MM.1S (cell line): ENCODE results near the gene TEX36.
"Not testable (repeated sequence)": the region's sequence is repeated elsewhere in the genome, so short reads cannot be mapped to it uniquely, and the experiment has no call there.

Source experiments
- DNase-seq: peaks from one replicate; pipeline ENCODE4 v3.0.0-alpha.2; 2015
- H2AFZ ChIP-seq: fragments of 300-600 bp; sonication (generic); 2 replicates; pipeline ENCODE4 v1.6.0; 2016; ENCODE audit warnings: antibody characterized with exemption, low read length
- H3F3A ChIP-seq: fragments of 300-600 bp; sonication (generic); 2 replicates; pipeline ENCODE4 v1.6.1; 2016; ENCODE audit warnings: mild to moderate bottlenecking, antibody characterized with exemption, low read length, moderate library complexity, mixed read lengths; ENCODE audit not compliant: insufficient read depth
- H3K27ac ChIP-seq: fragments of 300-600 bp; sonication (generic); 2 replicates; pipeline ENCODE4 v1.5.1; 2016; ENCODE audit warnings: mild to moderate bottlenecking, low read length
- H3K27me3 ChIP-seq: fragments of 300-600 bp; sonication (generic); replicated peaks from 2 replicates; pipeline ENCODE4 v1.6.0; 2016; ENCODE audit warnings: low read length; ENCODE audit not compliant: insufficient read depth
- H3K36me3 ChIP-seq: fragments of 300-600 bp; sonication (generic); replicated peaks from 2 replicates; pipeline ENCODE4 v1.6.1; 2016; ENCODE audit warnings: mild to moderate bottlenecking, low read length, mixed read lengths; ENCODE audit not compliant: insufficient read depth
- H3K4me1 ChIP-seq: fragments of 300-600 bp; sonication (generic); 2 replicates; pipeline ENCODE4 v1.6.1; 2016; ENCODE audit warnings: low read length, mixed read lengths
- H3K4me2 ChIP-seq: fragments of 300-600 bp; sonication (generic); 2 replicates; pipeline ENCODE4 v1.6.0; 2016; ENCODE audit warnings: low read depth, low read length
- H3K4me3 ChIP-seq: fragments of 300-600 bp; sonication (generic); 2 replicates; pipeline ENCODE4 v1.5.1; 2016; ENCODE audit warnings: low read length, mixed read lengths
- H3K79me2 ChIP-seq: fragments of 300-600 bp; sonication (generic); 2 replicates; pipeline ENCODE4 v1.6.1; 2016; ENCODE audit warnings: mixed run types, low read length, mixed read lengths
- H3K9ac ChIP-seq: fragments of 300-600 bp; sonication (generic); 2 replicates; pipeline ENCODE4 v1.6.1; 2016; ENCODE audit warnings: low read length, mixed read lengths
- H3K9me2 ChIP-seq: fragments of 300-600 bp; sonication (generic); replicated peaks from 2 replicates; pipeline ENCODE4 v1.6.1; 2016; ENCODE audit warnings: mild to moderate bottlenecking, low read length, mixed read lengths; ENCODE audit not compliant: insufficient read depth
- H3K9me3 ChIP-seq: fragments of 300-600 bp; sonication (generic); replicated peaks from 2 replicates; pipeline ENCODE4 v1.6.1; 2016; ENCODE audit warnings: mild to moderate bottlenecking, low read length, mixed read lengths; ENCODE audit not compliant: insufficient read depth
- H4K20me1 ChIP-seq: fragments of 300-600 bp; sonication (generic); 2 replicates; pipeline ENCODE4 v1.6.1; 2016; ENCODE audit warnings: mild to moderate bottlenecking, low read length, moderate library complexity, mixed read lengths; ENCODE audit not compliant: insufficient read depth
- EZH2 ChIP-seq: fragments of 300-600 bp; sonication (generic); optimal IDR thresholded peaks from 2 replicates; pipeline ENCODE3; 2017; ENCODE audit warnings: low read depth, mild to moderate bottlenecking, antibody characterized with exemption, low read length, mixed read lengths
- EZH2phosphoT487 ChIP-seq: fragments of 300-600 bp; sonication (generic); IDR thresholded peaks from 2 replicates; pipeline ENCODE4 v1.6.1; 2018; ENCODE audit warnings: antibody characterized with exemption, low read length
- TF ChIP-seq, protein P1 (sequence below): fragments of 300-600 bp; sonication (generic); IDR thresholded peaks from 2 replicates; pipeline ENCODE4 v1.5.1; 2016; ENCODE audit warnings: antibody characterized with exemption, low read length, mixed read lengths

Gene TEX36

GRCh38 chr10:125659071-125659470, 23.9 kb downstream of the TEX36 start:
- no peak overlapping the region for H3K27ac ChIP-seq
- no peaks in the 10 kb centered on the region for H3K9me2 ChIP-seq
- H3K79me2 ChIP-seq = no peaks in the 10 kb centered on the region
- no peaks in the 10 kb centered on the region for H3K36me3 ChIP-seq
- no peak for TF ChIP-seq EZH2
- no peak for TF ChIP-seq EZH2phosphoT487
- TF ChIP-seq, protein P1, sequence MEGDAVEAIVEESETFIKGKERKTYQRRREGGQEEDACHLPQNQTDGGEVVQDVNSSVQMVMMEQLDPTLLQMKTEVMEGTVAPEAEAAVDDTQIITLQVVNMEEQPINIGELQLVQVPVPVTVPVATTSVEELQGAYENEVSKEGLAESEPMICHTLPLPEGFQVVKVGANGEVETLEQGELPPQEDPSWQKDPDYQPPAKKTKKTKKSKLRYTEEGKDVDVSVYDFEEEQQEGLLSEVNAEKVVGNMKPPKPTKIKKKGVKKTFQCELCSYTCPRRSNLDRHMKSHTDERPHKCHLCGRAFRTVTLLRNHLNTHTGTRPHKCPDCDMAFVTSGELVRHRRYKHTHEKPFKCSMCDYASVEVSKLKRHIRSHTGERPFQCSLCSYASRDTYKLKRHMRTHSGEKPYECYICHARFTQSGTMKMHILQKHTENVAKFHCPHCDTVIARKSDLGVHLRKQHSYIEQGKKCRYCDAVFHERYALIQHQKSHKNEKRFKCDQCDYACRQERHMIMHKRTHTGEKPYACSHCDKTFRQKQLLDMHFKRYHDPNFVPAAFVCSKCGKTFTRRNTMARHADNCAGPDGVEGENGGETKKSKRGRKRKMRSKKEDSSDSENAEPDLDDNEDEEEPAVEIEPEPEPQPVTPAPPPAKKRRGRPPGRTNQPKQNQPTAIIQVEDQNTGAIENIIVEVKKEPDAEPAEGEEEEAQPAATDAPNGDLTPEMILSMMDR = no peak
- no peaks in the 10 kb centered on the region for H3F3A ChIP-seq
- no peak for DNase-seq
- H3K4me3 ChIP-seq = no peak overlapping the region
- no peak overlapping the region for H3K9ac ChIP-seq
- H3K9me3 ChIP-seq = no peaks in the 10 kb centered on the region
- H3K4me1 ChIP-seq = no peaks in the 10 kb centered on the region
- no peaks in the 10 kb centered on the region for H4K20me1 ChIP-seq
- H3K4me2 ChIP-seq = no peak overlapping the region
- no peak overlapping the region for H2AFZ ChIP-seq
- no peaks in the 10 kb centered on the region for H3K27me3 ChIP-seq

GRCh38 chr10:125656523-125656922, 26.4 kb downstream of the TEX36 start:
- Histone ChIP-seq H3K9me3 (no peaks in the 10 kb centered on the region), H3K4me2 (no peak overlapping the region), H4K20me1 (no peaks in the 10 kb centered on the region), H3K27me3 (no peaks in the 10 kb centered on the region), H3K9ac (no peak overlapping the region), H3K4me1 (no peaks in the 10 kb centered on the region), H3K4me3 (no peak overlapping the region), H3K9me2 (no peaks in the 10 kb centered on the region), H3K36me3 (no peaks in the 10 kb centered on the region), H3K79me2 (no peaks in the 10 kb centered on the region), H3K27ac (no peak overlapping the region), H2AFZ (no peak overlapping the region), H3F3A (no peaks in the 10 kb centered on the region)
- TF ChIP-seq EZH2phosphoT487 = no peak
- TF ChIP-seq EZH2 = no peak
- no peak for DNase-seq

DNA sequence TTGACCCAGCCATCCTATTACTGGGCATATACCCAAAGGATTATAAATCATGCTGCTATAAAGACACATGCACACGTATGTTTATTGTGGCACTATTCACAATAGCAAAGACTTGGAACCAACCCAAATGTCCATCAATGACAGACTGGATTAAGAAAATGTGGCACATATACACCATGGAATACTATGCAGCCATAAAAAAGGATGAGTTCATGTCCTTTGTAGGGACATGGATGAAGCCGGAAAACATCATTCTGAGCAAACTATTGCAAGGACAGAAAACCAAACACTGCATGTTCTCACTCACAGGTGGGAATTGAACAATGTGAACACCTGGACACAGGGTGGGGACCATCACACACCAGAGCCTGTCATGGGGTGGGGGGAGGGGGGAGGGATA, 29.9 kb downstream of the TEX36 start:
- H3K36me3 ChIP-seq, H3K79me2 ChIP-seq, H3K4me3 ChIP-seq, H3K9ac ChIP-seq, H3K9me2 ChIP-seq, H3K27ac ChIP-seq, H3F3A ChIP-seq, H4K20me1 ChIP-seq, H3K4me1 ChIP-seq, H2AFZ ChIP-seq, H3K4me2 ChIP-seq, H3K27me3 ChIP-seq, H3K9me3 ChIP-seq, DNase-seq: not testable (repeated sequence)

- no peak for DNase-seq
These were observed 36.7 kb downstream of the TEX36 start for GRCh38 chr10:125646311-125646710.

More at GRCh38 chr10:125646311-125646710, 36.7 kb downstream of the TEX36 start:
- H4K20me1 ChIP-seq = no peaks in the 10 kb centered on the region
- H3K4me1 ChIP-seq = no peaks in the 10 kb centered on the region
- no peak overlapping the region for H3K4me3 ChIP-seq
- no peak for TF ChIP-seq EZH2
- TF ChIP-seq, protein P1 = no peak
- H3K27ac ChIP-seq = no peak overlapping the region
- H3K9me3 ChIP-seq = no peaks in the 10 kb centered on the region
- H3K4me2 ChIP-seq = no peak overlapping the region
- no peaks in the 10 kb centered on the region for H3K79me2 ChIP-seq
- H3K36me3 ChIP-seq = no peaks in the 10 kb centered on the region
- no peaks in the 10 kb centered on the region for H3K9me2 ChIP-seq
- H2AFZ ChIP-seq = no peak overlapping the region
- no peaks in the 10 kb centered on the region for H3F3A ChIP-seq
- H3K9ac ChIP-seq = no peak overlapping the region
- H3K27me3 ChIP-seq = no peaks in the 10 kb centered on the region
